ENCODE data around the gene GFOD1.

- no peak for TF ChIP-seq EZH2 (IDR thresholded peaks at IDR 0.05; ENCODE audit: low read length, missing control alignments)
- no peak for TF ChIP-seq CTCF (conservative IDR thresholded peaks at IDR 0.05 in 1 of 2, IDR thresholded peaks at IDR 0.05 in 1 of 2; ENCODE audit: low read depth in 1 of 2, low read length in 2 of 2)
Measured at GRCh38 chr6:13491538-13491937, 4.1 kb upstream of the GFOD1 start.

Measured in fibroblast of lung (primary cell).